T-helper 1 cell treated with Interleukin-12 subunit alpha and Interleukin-12 subunit beta and Interleukin-4 antibody, amounts not matched to agents 30 μg/mL and 1 μg/mL, for 36 hours (primary cell): ENCODE measurements around the gene PRC1.
A peak's percentile ranks its signal among the peaks of the same experiment; 100 is the strongest.
"Not testable (repeated sequence)": the region's sequence is repeated elsewhere in the genome, so short reads cannot be mapped to it uniquely, and the experiment has no call there.

Source experiments
- H3K27ac Mint-ChIP-seq: one replicate; pipeline ENCODE4 v1.8.0; 2021; ENCODE audit warnings: mild to moderate bottlenecking, mixed read lengths
- H3K27me3 Mint-ChIP-seq: one replicate; pipeline ENCODE4 v1.8.0; 2021; ENCODE audit warnings: low read depth, mixed read lengths
- H3K36me3 Mint-ChIP-seq: one replicate; pipeline ENCODE4 v1.8.0; 2021; ENCODE audit warnings: low read depth, mixed read lengths
- H3K4me1 Mint-ChIP-seq: one replicate; pipeline ENCODE4 v1.8.0; 2021; ENCODE audit warnings: low read depth, mixed read lengths
- H3K4me3 Mint-ChIP-seq: one replicate; pipeline ENCODE4 v1.8.0; 2021; ENCODE audit warnings: mild to moderate bottlenecking, moderate library complexity, mixed read lengths
- H3K9me3 Mint-ChIP-seq: one replicate; pipeline ENCODE4 v1.8.0; 2021; ENCODE audit warnings: mixed read lengths

Gene PRC1

DNA sequence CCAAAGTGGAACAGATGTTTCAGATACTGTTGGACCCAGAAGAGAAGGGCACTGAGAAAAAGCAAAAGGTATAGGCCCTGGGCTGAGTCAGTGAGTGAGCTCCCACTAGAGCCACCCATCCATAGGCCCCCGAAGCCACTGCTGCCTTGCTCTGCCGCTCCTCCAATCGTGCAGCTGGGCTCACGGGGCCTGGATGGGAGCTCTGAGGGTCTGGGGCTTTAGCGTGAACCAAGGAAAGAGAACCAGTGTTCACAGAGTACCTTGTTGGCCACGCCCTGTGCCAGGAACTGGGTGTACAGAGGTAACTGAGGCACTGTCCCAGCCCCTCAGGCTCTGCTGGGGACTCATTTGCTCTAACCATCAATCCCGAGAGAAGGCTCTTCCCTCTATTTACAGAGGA, 54.6 kb downstream of the PRC1 start:
- no peak overlapping the region for H3K4me3 Mint-ChIP-seq
- no peaks in the 10 kb centered on the region for H3K27me3 Mint-ChIP-seq
- peaks cover 11% of the 10 kb centered on the region for H3K4me1 Mint-ChIP-seq
- peaks cover 31% of the 10 kb centered on the region for H3K36me3 Mint-ChIP-seq
- no peak overlapping the region for H3K27ac Mint-ChIP-seq
- no peaks in the 10 kb centered on the region for H3K9me3 Mint-ChIP-seq

DNA sequence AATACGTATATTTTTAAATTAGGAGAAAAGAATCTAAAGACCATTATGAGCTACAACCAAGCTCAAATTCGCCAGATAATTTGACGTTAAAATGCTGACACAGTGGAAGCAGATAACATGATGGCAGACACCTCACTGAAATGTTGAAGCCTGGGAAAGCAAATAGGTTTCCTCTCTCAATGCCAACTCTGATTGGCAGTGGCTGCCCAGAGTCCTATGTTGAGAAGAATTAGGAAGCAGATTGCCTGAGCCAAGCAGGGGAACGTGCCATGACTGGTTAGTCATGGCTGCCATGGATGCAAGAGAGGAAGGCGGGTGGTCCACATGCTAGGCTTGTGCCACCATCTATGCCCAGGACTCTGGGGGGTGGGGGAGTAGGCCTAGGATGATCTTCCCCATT, 56.1 kb downstream of the PRC1 start:
- H3K9me3 Mint-ChIP-seq, result no peaks in the 10 kb centered on the region
- peaks cover 21% of the 10 kb centered on the region for H3K4me1 Mint-ChIP-seq
- no peak overlapping the region for H3K27ac Mint-ChIP-seq
- H3K36me3 Mint-ChIP-seq, result peaks cover 31% of the 10 kb centered on the region
- no peak overlapping the region for H3K4me3 Mint-ChIP-seq
- H3K27me3 Mint-ChIP-seq, result no peaks in the 10 kb centered on the region

DNA sequence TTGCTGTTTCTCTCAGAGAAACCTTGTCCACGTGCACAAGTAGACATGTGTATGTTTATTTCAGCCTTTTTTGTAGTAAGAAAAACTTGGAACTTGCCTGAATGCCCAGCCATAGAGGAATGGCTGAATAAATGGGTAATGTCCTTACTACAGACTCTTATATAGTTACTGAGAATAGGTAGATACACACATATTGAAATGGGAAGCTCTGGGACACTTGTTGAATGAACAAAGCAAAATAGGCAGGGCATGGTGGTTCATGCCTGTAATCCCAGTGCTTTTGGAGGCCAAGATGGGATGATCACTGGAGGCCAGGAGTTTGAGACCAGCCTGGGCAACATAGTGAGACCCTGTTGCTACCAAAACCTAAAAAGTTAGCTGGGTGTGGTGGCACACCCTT, 57.5 kb downstream of the PRC1 start:
- peaks cover 29% of the 10 kb centered on the region for H3K36me3 Mint-ChIP-seq
- H3K27me3 Mint-ChIP-seq, result no peaks in the 10 kb centered on the region
- H3K4me3 Mint-ChIP-seq, result peak overlapping the region; percentile 92
- H3K9me3 Mint-ChIP-seq, result no peaks in the 10 kb centered on the region
- H3K27ac Mint-ChIP-seq, result peak overlapping the region; percentile 7
- peaks cover 27% of the 10 kb centered on the region for H3K4me1 Mint-ChIP-seq

DNA sequence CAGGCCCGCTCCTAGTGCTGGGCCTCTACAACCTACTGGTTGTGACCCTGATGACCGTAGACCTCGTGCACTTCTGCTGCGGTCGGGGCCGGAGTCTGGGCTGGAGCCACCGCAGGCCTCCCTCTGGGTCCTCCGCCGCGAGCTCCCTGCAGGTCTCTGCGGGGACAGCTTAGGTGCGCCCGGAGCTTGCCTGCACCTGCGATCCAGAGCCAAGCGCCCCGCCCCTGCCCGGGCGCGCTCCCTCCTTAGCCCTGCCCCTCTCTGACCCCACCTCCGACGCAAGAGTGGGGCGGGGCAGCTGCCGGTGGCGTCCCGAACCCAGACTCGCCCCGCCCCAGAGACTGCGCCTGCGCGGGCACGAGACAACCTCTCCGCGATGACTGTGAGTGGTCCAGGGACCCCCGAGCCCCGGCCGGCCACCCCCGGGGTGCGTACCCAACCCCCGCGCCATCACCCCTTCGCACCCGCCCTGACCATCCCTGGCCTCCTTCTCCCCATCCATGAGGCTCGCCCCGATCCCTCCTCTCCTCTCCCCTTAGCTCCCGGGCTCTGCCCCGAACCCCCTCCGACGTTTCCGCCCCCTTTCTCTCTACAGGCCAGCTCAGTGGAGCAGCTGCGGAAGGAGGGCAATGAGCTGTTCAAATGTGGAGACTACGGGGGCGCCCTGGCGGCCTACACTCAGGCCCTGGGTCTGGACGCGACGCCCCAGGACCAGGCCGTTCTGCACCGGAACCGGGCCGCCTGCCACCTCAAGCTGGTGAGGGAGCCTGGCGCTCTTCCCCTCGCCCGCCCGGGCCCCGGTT, 59.2 kb downstream of the PRC1 start, which contains the start of gene UNC45A:
TSS of gene UNC45A (plus strand) at position 337 of the 803 bp plus-strand sequence. CDS start at position 377, 40 bp downstream.
- peaks cover 41% of the 10 kb centered on the region for H3K4me1 Mint-ChIP-seq

DNA sequence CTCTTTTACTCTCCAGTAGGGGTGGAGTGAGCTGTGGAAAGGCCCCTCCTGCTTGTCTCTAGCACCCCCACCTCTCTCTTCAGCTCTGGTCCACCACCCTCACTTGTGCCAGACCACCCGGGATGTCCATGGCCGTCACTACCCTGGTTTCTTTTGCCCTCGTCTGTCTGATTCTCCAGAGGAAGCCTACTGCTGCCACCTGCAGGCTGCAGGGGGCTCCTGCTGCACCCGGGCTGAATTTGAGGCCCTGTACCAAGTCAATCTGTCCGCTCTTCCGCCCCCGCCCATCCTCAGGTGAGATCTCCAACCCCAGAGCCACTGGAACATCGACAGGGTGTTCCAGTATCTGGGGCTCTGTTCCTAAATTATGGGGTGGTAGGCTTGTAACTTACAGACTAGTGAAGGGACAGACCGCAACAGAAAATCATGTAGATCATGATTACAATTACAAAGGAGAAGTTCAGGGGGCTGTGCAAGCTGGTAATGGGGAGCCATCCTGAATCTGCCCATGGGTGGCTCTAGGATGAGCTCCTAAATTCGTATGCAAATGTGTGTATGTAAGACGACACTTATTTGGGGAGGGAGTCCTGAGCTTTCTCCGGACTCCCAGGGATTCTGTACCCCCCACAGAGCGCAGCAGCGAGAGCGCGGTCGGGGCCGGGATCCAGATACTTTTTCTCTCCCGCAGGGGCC, 59.9 kb downstream of the PRC1 start:
- Mint-ChIP-seq H3K9me3 (no peaks in the 10 kb centered on the region), H3K4me3 (peak overlapping the region; percentile 92), H3K27me3 (no peaks in the 10 kb centered on the region), H3K36me3 (peaks cover 14% of the 10 kb centered on the region), H3K4me1 (peaks cover 44% of the 10 kb centered on the region), H3K27ac (peak overlapping the region; percentile 100)

More for the DNA sequence above, 59.2 kb downstream of the PRC1 start, which contains the start of gene UNC45A:
- peak within 1 kb of the TSS; percentile 92 for H3K4me3 Mint-ChIP-seq
- H3K36me3 Mint-ChIP-seq, result peaks cover 19% of the 10 kb centered on the region
- H3K27me3 Mint-ChIP-seq, result no peaks in the 10 kb centered on the region
- peak within 1 kb of the TSS; percentile 100 for H3K27ac Mint-ChIP-seq
- no peaks in the 10 kb centered on the region for H3K9me3 Mint-ChIP-seq

DNA sequence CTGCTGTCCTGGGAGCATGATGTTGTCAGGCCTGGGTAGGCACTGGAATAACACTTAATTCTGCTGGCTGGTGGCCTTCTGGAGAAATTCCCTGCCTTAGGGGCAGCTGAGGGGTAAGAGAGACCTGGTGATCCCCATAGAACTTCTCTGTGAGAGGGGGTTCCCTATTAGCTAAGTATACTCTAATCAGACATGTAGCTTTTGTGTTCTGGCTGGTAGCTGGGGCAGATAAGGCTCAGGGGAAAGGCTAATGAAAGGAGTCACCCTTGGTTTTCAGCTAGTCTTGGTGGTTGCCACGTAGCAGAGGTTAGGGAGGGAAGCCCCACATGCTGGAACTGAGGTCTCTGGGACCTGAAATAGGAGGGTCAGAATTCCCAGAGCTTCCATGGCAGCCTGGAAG, 61.0 kb downstream of the PRC1 start:
- no peaks in the 10 kb centered on the region for H3K27me3 Mint-ChIP-seq
- no peaks in the 10 kb centered on the region for H3K9me3 Mint-ChIP-seq
- H3K27ac Mint-ChIP-seq, result peak overlapping the region; percentile 100
- peaks cover 13% of the 10 kb centered on the region for H3K36me3 Mint-ChIP-seq
- peak overlapping the region; percentile 23 for H3K4me3 Mint-ChIP-seq
- peaks cover 50% of the 10 kb centered on the region for H3K4me1 Mint-ChIP-seq

DNA sequence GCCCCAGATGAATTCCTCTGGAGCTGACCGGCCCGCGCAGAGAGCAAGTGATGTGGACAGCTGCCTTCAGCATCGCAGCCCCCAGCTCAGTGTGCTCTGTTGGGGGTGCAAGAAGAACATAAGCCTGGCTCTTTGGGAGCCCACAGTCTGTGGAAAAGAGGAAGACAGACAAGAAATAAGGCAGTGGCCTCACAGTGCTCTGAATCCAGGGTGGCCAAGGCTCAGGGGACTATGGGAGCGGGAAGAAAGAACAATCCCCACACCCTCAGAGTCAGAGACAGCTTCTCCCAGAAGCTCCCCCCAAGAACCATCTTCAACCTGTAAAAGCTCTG, 61.7 kb downstream of the PRC1 start:
- no peaks in the 10 kb centered on the region for H3K27me3 Mint-ChIP-seq
- H3K9me3 Mint-ChIP-seq, result no peaks in the 10 kb centered on the region
- peaks cover 11% of the 10 kb centered on the region for H3K36me3 Mint-ChIP-seq
- H3K4me3 Mint-ChIP-seq, result peak overlapping the region; percentile 98
- peaks cover 51% of the 10 kb centered on the region for H3K4me1 Mint-ChIP-seq
- peak overlapping the region; percentile 100 for H3K27ac Mint-ChIP-seq

DNA sequence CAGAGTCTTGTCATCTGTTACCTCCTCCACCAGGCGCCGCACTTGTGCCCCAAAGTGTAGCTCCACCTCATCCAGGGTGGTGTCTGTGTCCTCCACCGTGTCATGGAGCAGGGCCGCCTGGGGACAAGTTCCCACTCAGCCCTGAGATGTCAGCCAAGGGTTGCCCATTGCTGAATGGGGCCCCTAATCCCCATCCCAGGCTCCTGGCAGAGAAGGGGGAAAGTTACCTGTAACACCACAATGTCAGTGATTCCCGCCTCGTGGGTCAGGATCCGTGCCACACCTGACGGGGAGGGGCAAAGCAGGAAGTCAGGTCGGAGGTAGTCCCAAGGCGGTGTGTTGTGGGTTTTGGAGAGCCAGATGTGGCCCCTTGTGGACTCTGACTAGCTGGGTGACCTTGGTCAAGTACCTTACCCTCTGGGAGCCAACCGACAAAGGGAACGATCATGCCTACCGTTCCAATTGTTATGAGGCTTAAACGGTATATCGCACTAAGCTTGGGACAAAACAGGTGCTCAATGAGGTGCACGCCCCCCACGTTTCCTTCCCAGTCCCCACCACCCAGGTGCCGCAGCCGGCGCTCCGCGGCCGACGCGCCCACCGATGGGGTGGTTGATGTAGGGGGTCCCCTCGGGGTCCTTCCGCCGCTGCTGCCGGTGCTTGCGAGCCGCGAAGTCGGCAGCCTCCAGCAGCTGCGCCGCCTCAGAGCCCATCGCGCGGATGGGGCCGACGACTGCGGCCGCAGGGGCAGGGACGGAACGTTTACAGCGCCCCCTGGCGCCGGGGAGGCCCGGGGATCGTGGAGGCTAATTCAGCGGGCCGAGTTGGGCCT, 62.3 kb downstream of the PRC1 start, which contains the start of gene HDDC3:
TSS of gene HDDC3 (minus strand) at position 722 of the 832 bp plus-strand sequence. CDS start at position 713, 9 bp downstream.
- peaks cover 11% of the 10 kb centered on the region for H3K36me3 Mint-ChIP-seq
- peak within 1 kb of the TSS; percentile 100 for H3K27ac Mint-ChIP-seq
- no peaks in the 10 kb centered on the region for H3K27me3 Mint-ChIP-seq
- H3K4me1 Mint-ChIP-seq, result peaks cover 51% of the 10 kb centered on the region
- H3K4me3 Mint-ChIP-seq, result peak within 1 kb of the TSS; percentile 98
- H3K9me3 Mint-ChIP-seq, result no peaks in the 10 kb centered on the region

DNA sequence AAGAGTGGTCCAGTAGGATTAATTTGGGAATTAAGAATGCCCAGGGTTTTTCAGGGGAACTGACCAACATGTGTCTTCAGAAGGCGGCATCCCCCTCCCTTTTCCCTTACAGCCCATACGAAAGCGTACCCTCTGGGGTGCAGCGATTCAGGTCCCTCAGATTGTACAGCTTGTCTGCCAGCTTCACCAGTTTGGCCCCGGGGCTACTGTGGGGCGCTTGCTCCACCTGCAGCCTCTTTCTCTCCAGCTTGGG, 62.8 kb downstream of the PRC1 start:
- Mint-ChIP-seq H3K4me1 (peaks cover 47% of the 10 kb centered on the region), H3K27me3 (no peaks in the 10 kb centered on the region), H3K4me3 (peak overlapping the region; percentile 98), H3K36me3 (peaks cover 9% of the 10 kb centered on the region), H3K27ac (peak overlapping the region; percentile 100), H3K9me3 (no peaks in the 10 kb centered on the region)

DNA sequence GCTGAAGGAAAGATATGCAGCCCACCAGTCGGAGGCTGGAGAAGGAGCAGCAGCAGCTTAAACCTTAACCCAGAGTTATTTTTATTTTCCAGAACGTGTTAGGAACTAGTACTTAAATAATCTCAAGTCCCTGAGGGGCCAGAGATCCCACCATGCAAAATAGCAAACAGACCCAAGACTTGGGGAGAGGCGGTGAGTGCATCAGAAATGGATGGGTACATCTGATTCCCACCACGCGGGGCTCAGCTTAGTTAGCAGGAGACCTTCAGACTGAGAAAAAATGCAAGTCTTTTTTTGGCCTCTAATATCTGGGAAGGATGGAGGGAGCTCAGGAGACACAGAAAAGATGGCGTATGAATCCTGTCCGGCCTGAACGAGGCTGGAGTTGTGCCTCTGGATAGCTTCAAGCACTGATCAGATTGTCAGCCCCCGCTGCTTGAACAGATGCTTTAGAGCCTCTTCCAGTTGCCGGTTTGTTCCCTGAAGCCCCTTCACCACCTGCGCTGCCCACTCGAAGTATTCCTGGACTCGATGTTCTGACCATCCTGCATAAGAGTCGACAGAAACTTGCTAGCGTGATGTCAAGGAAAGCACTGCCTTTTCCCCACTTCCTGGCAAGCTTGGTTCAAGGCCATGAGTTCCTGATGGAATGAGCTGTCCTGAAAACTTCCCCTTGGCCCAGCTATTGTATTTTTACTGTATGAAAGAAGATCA, 63.3 kb downstream of the PRC1 start:
- Mint-ChIP-seq H3K27me3 (no peaks in the 10 kb centered on the region), H3K4me1 (peaks cover 42% of the 10 kb centered on the region), H3K9me3 (no peaks in the 10 kb centered on the region), H3K27ac (peak overlapping the region; percentile 100), H3K4me3 (peak overlapping the region; percentile 98), H3K36me3 (peaks cover 4% of the 10 kb centered on the region)

DNA sequence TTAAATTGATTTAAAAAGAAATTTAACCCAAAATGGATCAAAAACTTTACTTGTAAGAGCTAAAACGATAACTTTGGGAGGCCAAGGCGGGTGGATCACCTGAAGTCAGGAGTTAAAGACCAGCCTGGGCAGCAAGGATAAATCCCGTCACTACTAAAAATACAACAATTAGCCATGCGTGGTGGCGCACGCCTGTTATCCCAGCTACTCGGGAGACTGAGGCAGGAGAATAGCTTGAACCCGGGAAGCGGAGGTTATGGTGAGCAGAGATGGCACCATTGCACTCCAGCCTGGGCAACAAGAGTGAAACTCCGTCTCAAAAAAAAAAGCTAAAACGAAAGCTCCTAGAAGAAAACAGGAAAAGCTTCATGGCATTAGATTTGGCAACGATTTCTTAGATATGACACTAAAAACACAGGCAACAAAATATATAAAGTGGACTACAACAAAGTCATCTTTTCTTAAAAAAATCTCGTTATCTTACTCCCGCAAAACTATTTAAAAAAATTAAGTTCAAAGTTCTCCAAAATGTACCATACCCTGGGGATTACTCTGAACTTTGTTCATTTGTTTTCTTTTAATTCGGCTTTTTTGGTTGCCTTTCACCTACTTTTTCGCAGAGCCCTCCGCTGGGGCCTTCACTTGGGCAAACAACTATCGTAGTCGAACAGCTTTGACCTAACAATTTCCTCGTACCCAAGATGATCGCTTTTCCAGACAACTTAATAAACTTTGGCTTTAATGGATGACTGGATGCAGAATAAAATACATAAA, 64.9 kb downstream of the PRC1 start:
- Mint-ChIP-seq H3K9me3 (no peaks in the 10 kb centered on the region), H3K36me3 (peaks cover 5% of the 10 kb centered on the region), H3K27ac (peak overlapping the region; percentile 100), H3K4me1 (peaks cover 48% of the 10 kb centered on the region), H3K27me3 (no peaks in the 10 kb centered on the region), H3K4me3 (peak overlapping the region; percentile 98)

DNA sequence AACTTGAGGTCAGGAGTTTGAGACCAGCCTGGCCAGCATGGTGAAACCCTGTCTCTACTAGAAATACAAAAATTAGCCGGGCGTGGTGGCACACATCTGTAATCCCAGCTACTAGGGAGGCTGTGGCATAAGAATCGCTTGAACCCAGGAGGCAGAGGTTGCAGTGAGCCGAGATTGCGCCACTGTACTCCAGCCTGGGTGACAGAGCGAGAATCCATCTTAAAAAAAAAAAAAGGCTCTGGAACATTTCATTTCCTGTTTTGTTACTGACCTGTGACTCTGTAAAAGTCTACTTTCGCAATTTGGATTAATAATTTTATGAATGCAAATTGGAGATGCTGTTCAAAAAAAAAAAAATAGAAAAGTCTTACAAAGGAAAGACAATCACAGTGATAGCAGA, 66.2 kb downstream of the PRC1 start:
- not testable (repeated sequence) for H3K9me3 Mint-ChIP-seq, H3K27me3 Mint-ChIP-seq, H3K36me3 Mint-ChIP-seq
- peak overlapping the region; percentile 67 for H3K4me3 Mint-ChIP-seq
- peaks cover 47% of the 10 kb centered on the region for H3K4me1 Mint-ChIP-seq
- peak overlapping the region; percentile 71 for H3K27ac Mint-ChIP-seq

DNA sequence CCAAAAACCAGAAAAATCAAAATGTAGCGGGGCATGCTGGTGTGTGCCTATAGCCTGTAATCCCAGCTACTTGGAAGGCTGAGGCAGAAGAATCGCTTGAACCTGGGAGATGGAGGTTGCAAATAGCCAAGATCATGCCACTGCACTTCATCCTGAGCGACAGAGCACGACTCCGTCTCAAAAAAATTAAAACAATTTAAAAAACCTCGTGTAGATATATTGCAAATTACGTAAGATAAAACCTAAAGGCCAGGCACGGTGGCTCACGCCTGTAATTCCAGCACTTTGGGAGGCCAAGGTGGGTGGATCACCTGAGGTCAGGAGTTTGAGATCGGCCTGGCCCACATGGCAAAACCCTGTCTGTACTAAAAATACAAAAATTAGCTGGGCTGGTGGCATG, 67.6 kb downstream of the PRC1 start:
- peaks cover 54% of the 10 kb centered on the region for H3K4me1 Mint-ChIP-seq
- not testable (repeated sequence) for H3K4me3 Mint-ChIP-seq, H3K27ac Mint-ChIP-seq, H3K9me3 Mint-ChIP-seq, H3K27me3 Mint-ChIP-seq
- H3K36me3 Mint-ChIP-seq, result peaks cover 12% of the 10 kb centered on the region
